Measurements from ENCODE around the gene TMEM208. TPM values are rescaled to one million over a fixed set of nuclear protein-coding genes. Genes with fewer than 3 reads are reported as not detected.

TMEM208 gene
- total and polyA plus RNA-seq, 2 of the 13 experiments (the other 11 are each of a cell fraction or from before 2014, with no cell fraction given): 58.8 to 72.9 TPM

GRCh38 chr16:67246081-67246755 is 19.3 kb downstream of the TMEM208 start (continued):
- TF ChIP-seq JDP2 (CRISPR knock-in tag; IDR thresholded peaks at IDR 0.05; ENCODE audit: borderline replicate concordance): 0 out of 2 replicates have a peak, but pooled peaks have one; percentile 25
- peak; percentile 55; the same call in 1 of the 2 replicates for TF ChIP-seq ZBTB33 (CRISPR knock-in tag; IDR thresholded peaks at IDR 0.05)
- peak; percentile 68; the same call in 1 of the 2 replicates for TF ChIP-seq BCL3 (CRISPR knock-in tag; IDR thresholded peaks at IDR 0.05)
- TF ChIP-seq ZNF598 (CRISPR knock-in tag; IDR thresholded peaks at IDR 0.05; ENCODE audit: borderline replicate concordance): peak; percentile 38; the same call in 1 of the 2 replicates
- TF ChIP-seq LCORL (IDR thresholded peaks at IDR 0.05): no peak
- TF ChIP-seq LCORL (CRISPR knock-in tag; IDR thresholded peaks at IDR 0.05): peak; percentile 100
- TF ChIP-seq ZBTB1 (CRISPR knock-in tag; IDR thresholded peaks at IDR 0.05; ENCODE audit: borderline replicate concordance): no peak
- TF ChIP-seq FOXM1 (CRISPR knock-in tag; IDR thresholded peaks at IDR 0.05): no peak
- no peak for TF ChIP-seq ZNF775 (CRISPR knock-in tag; IDR thresholded peaks at IDR 0.05; ENCODE audit: borderline replicate concordance)
- peak; percentile 78; the same call in 1 of the 2 replicates for TF ChIP-seq THAP7 (CRISPR knock-in tag; IDR thresholded peaks at IDR 0.05)
- peak; percentile 95 for TF ChIP-seq ARNTL (CRISPR knock-in tag; IDR thresholded peaks at IDR 0.05)
- no peak for TF ChIP-seq GLMP (CRISPR knock-in tag; IDR thresholded peaks at IDR 0.05; ENCODE audit: borderline replicate concordance)
- peak; percentile 76; the same call in 1 of the 2 replicates for TF ChIP-seq RBAK (CRISPR knock-in tag; IDR thresholded peaks at IDR 0.05)
- TF ChIP-seq ZNF20 (CRISPR knock-in tag; IDR thresholded peaks at IDR 0.05): no peak
- peak; percentile 88; the same call in 1 of the 2 replicates for TF ChIP-seq TMF1 (CRISPR knock-in tag; IDR thresholded peaks at IDR 0.05; ENCODE audit: low read depth)
- TF ChIP-seq KDM5A (IDR thresholded peaks at IDR 0.05; ENCODE audit: borderline replicate concordance, low read length): peak; percentile 60; the same call in 1 of the 2 replicates
- TF ChIP-seq, protein P1, sequence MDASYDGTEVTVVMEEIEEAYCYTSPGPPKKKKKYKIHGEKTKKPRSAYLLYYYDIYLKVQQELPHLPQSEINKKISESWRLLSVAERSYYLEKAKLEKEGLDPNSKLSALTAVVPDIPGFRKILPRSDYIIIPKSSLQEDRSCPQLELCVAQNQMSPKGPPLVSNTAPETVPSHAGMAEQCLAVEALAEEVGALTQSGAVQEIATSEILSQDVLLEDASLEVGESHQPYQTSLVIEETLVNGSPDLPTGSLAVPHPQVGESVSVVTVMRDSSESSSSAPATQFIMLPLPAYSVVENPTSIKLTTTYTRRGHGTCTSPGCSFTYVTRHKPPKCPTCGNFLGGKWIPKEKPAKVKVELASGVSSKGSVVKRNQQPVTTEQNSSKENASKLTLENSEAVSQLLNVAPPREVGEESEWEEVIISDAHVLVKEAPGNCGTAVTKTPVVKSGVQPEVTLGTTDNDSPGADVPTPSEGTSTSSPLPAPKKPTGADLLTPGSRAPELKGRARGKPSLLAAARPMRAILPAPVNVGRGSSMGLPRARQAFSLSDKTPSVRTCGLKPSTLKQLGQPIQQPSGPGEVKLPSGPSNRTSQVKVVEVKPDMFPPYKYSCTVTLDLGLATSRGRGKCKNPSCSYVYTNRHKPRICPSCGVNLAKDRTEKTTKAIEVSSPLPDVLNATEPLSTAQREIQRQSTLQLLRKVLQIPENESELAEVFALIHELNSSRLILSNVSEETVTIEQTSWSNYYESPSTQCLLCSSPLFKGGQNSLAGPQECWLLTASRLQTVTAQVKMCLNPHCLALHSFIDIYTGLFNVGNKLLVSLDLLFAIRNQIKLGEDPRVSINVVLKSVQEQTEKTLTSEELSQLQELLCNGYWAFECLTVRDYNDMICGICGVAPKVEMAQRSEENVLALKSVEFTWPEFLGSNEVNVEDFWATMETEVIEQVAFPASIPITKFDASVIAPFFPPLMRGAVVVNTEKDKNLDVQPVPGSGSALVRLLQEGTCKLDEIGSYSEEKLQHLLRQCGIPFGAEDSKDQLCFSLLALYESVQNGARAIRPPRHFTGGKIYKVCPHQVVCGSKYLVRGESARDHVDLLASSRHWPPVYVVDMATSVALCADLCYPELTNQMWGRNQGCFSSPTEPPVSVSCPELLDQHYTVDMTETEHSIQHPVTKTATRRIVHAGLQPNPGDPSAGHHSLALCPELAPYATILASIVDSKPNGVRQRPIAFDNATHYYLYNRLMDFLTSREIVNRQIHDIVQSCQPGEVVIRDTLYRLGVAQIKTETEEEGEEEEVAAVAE (CRISPR knock-in tag; IDR thresholded peaks at IDR 0.05; ENCODE audit: borderline replicate concordance): peak; percentile 29; the same call in 1 of the 2 replicates
- peak; percentile 59; the same call in 1 of the 2 replicates for TF ChIP-seq ZNF546 (CRISPR knock-in tag; conservative IDR thresholded peaks at IDR 0.05)
- TF ChIP-seq GTF3A (CRISPR knock-in tag; conservative IDR thresholded peaks at IDR 0.05): no peak; the same call in 1 of the 2 replicates
- TF ChIP-seq ZNF251 (CRISPR knock-in tag; IDR thresholded peaks at IDR 0.05): no peak

Measured in HepG2 (cell line).